Esophagus muscularis mucosa (tissue), 4 donors: Measurements from ENCODE around the gene ST6GALNAC3. TPM values are rescaled to one million over a fixed set of nuclear protein-coding genes. Genes with fewer than 3 reads are reported as not detected.

Source experiments
- DNase-seq: peaks from one replicate; pipeline ENCODE4 v3.0.0-alpha.2; 2017; ENCODE audit errors: extremely low spot score
- H3K27ac ChIP-seq, 4 donors: fragments of 200-600 bp; sonication (generic); replicated peaks in 1 of 4; 1 replicate in 3 of 4; 2 replicates in 1 of 4; pipeline ENCODE4 v1.5.1; 2016 to 2019; ENCODE audit warnings: mild to moderate bottlenecking in 1 of 4
- H3K27me3 ChIP-seq, 4 donors: fragments of 200-600 bp; sonication (generic); one replicate each; pipeline versions ENCODE4 v1.5.1 to v1.6.0; 2016 to 2019
- H3K36me3 ChIP-seq, 4 donors: fragments of 200-600 bp; sonication (generic); one replicate each; pipeline ENCODE4 v1.5.1; 2016 to 2019
- H3K4me1 ChIP-seq, 4 donors: fragments of 200-600 bp; sonication (generic); one replicate each; pipeline ENCODE4 v1.5.1; 2016 to 2019
- H3K4me3 ChIP-seq, 4 donors: fragments of 200-600 bp; sonication (generic); 1 replicate in 2 of 4; 2 replicates in 2 of 4; pipeline ENCODE4 v1.5.1; 2016 to 2019; ENCODE audit warnings: mild to moderate bottlenecking in 4 of 4, moderate library complexity in 1 of 4
- H3K9me3 ChIP-seq, 4 donors: fragments of 200-600 bp; sonication (generic); 1 replicate in 3 of 4; 2 replicates in 1 of 4; pipeline ENCODE4 v1.5.1; 2016 to 2019
- CTCF ChIP-seq, 3 experiments: fragments of 200-600 bp in 2 of 3; fragments of 450-650 bp in 1 of 3; sonication (generic) in 2 of 3; IDR thresholded peaks; one replicate each; pipeline ENCODE4 v1.5.1; 2017 to 2019; ENCODE audit warnings: antibody characterized with exemption in 3 of 3, mild to moderate bottlenecking in 2 of 3, moderate library complexity in 1 of 3
- EP300 ChIP-seq: sonication (generic); formaldehyde crosslinking; IDR thresholded peaks from one replicate; pipeline ENCODE4 v1.6.1; 2017; ENCODE audit warnings: antibody characterized with exemption
- POLR2A ChIP-seq: fragments of 450-650 bp; IDR thresholded peaks from one replicate; pipeline ENCODE4 v1.6.1; 2017; ENCODE audit warnings: antibody characterized with exemption, moderate library complexity, mild to moderate bottlenecking, low read depth
- POLR2AphosphoS5 ChIP-seq, 2 donors: sonication (generic); formaldehyde crosslinking; IDR thresholded peaks; one replicate each; pipeline ENCODE4 v1.6.1; 2017; ENCODE audit warnings: antibody characterized with exemption in 2 of 2
- WGBS: methylation state at CpG from one replicate; pipeline ENCODE4 v1.1.5; 2018; 5-methylcytosine and 5-hydroxymethylcytosine counted together
- intact Hi-C: fragments of 100-400 bp; cut with DNase I; formaldehyde crosslinking; loops from one replicate; pipeline ENCODE4 v1.15.1; 2023
- total RNA-seq, 4 donors: library from RNA; depleted of rRNA; stranded (reverse); fragments of >200 nt; gene quantifications; one replicate each; pipeline versions ENCODE4 v1.1.0 to v1.2.1, GENCODE V29; 2016

ST6GALNAC3 gene
- total RNA-seq, 4 donors from 2014 or later, result 2.1 to 6.8 (median 4.8) TPM

GRCh38 chr1:76125473-76126219 is 51.1 kb downstream of the ST6GALNAC3 start:
- DNase-seq, result no peak
- no peak for TF ChIP-seq POLR2A
- TF ChIP-seq CTCF (IDR thresholded peaks at IDR 0.05), result no peak
- no peak for TF ChIP-seq POLR2AphosphoS5 (IDR thresholded peaks at IDR 0.05)
- no peak for TF ChIP-seq EP300
- 80% methylated on average over 3 of the region's 3 CpGs for WGBS
- Histone ChIP-seq H3K4me3 (no peak overlapping the region), H3K27me3 (no peaks in the 10 kb centered on the region), H3K9me3 (no peaks in the 10 kb centered on the region), H3K36me3 (no peaks in the 10 kb centered on the region), H3K4me1 (peaks cover 0 to 13% (median 10%) of the 10 kb centered on the region in 4 donors), H3K27ac (no peak overlapping the region)
- intact Hi-C loops, result no loop called here

DNA sequence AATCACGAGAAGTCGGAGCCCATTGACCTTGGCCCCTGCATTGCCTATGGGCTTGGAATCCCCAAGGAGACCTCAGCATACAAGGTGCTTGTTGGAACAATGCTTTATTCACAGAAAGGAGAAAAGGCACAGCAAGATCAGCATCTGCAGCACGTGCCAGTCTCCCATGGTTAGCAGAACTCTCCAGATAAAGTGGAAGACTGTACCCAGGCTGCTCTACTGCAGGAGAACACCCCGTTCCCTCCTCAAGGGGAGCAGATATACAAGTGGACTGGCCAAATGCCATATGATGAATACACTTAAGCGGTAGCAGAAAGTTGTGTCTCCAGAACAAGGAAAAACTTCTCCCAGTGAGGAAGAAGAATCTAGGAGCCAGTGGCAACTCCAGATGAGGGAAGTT is 53.5 kb downstream of the ST6GALNAC3 start:
- no peak for DNase-seq
- WGBS, result 94% methylated on average over 5 of the region's 5 CpGs
- intact Hi-C loops, result no loop called here
- Histone ChIP-seq H3K27me3 (no peaks in the 10 kb centered on the region), H3K4me1 (no peaks in the 10 kb centered on the region), H3K4me3 (no peak overlapping the region), H3K36me3 (no peaks in the 10 kb centered on the region), H3K9me3 (no peaks in the 10 kb centered on the region), H3K27ac (no peak overlapping the region)
- TF ChIP-seq CTCF (IDR thresholded peaks at IDR 0.05) (no peak), POLR2AphosphoS5 (IDR thresholded peaks at IDR 0.05) (no peak)

GRCh38 chr1:76129731-76130130 is 55.2 kb downstream of the ST6GALNAC3 start:
- H3K4me1 ChIP-seq, result no peaks in the 10 kb centered on the region
- no peak for DNase-seq
- 83% methylated on average over 5 of the region's 6 CpGs for WGBS
- H3K4me3 ChIP-seq, result no peak overlapping the region
- no peak overlapping the region for H3K27ac ChIP-seq
- H3K27me3 ChIP-seq, result no peaks in the 10 kb centered on the region
- no peaks in the 10 kb centered on the region for H3K9me3 ChIP-seq
- intact Hi-C loops, result no loop called here
- H3K36me3 ChIP-seq, result no peaks in the 10 kb centered on the region
- TF ChIP-seq POLR2AphosphoS5 (IDR thresholded peaks at IDR 0.05), result no peak
- TF ChIP-seq POLR2A, result no peak

DNA sequence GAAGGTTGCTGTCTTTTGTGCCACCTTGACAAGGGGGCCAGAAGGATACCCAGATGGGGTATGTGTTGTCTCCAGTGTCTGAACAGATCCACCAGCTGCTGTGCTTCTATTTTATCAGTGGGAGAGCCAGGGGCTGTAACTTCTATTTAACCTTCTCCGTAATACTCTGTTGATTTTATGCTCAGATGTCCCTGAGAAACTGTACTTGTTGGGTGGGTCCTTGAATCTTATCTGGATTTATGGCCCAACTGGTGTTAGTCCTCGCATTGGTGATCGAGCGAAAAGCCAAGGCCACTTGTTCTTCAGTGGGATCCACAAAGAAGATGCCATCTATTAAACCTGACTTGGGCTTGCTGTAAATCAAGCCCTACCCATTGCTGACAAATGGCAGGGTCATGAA is 56.4 kb downstream of the ST6GALNAC3 start:
- H3K36me3 ChIP-seq, result no peaks in the 10 kb centered on the region
- H3K4me1 ChIP-seq, result no peaks in the 10 kb centered on the region
- no peak for TF ChIP-seq POLR2AphosphoS5 (IDR thresholded peaks at IDR 0.05)
- TF ChIP-seq EP300, result no peak
- TF ChIP-seq POLR2A, result no peak
- TF ChIP-seq CTCF (IDR thresholded peaks at IDR 0.05), result no peak
- WGBS, result 96% methylated on average over 4 of the region's 4 CpGs
- intact Hi-C loops, result no loop called here
- H3K4me3 ChIP-seq, result no peak overlapping the region
- H3K9me3 ChIP-seq, result no peaks in the 10 kb centered on the region
- H3K27ac ChIP-seq, result no peak overlapping the region
- no peaks in the 10 kb centered on the region for H3K27me3 ChIP-seq
- no peak for DNase-seq

DNA sequence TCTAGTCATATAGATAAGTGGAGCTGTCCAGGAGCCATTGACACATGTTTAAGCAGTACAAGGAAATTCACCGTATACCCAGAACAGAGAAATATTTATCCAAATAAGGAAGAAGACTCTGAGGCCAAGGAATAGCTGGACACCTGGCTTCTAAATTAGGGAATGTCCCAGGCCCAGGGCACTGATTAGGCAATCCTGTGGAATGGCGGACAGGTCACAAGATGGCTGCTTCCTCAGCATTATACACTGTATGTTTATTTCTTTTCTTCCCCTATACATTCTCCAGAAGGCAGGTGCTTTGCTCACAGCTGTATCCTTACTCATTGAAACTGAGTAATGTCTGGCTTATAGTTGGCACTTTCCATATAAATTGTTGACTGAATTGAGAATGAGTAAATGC is 59.4 kb downstream of the ST6GALNAC3 start:
- no peak for DNase-seq
- Histone ChIP-seq H3K36me3 (no peaks in the 10 kb centered on the region), H3K4me1 (peaks cover 0 to 6% (median 0%) of the 10 kb centered on the region in 4 donors), H3K27ac (no peak overlapping the region), H3K27me3 (no peaks in the 10 kb centered on the region), H3K9me3 (no peaks in the 10 kb centered on the region), H3K4me3 (no peak overlapping the region)
- 86% methylated on average over 2 of the region's 2 CpGs for WGBS
- TF ChIP-seq EP300, result no peak
- TF ChIP-seq CTCF (IDR thresholded peaks at IDR 0.05), result no peak
- no peak for TF ChIP-seq POLR2AphosphoS5 (IDR thresholded peaks at IDR 0.05)
- no peak for TF ChIP-seq POLR2A
- intact Hi-C loops, result no loop called here
